GM12878 (cell line): ENCODE results near the gene PPIF. TPM values are rescaled to one million over a fixed set of nuclear protein-coding genes. Genes with fewer than 3 reads are reported as not detected.

ENCODE experiments used
- ATAC-seq: fragments of 200-7000 bp; cut with Tn5 transposase; 3 replicates; pipeline ENCODE4 v1.9.1; 2020; ENCODE audit warnings: mild to moderate bottlenecking, moderate library complexity
- BruUV-seq: library from RNA; stranded (reverse); fragments of 400-500 nt; replicated peaks from 2 replicates; lab custom pipeline; 2021; lab: Mats Ljungman, UMichigan
- CTCF ChIA-PET: fragments of 300-600 bp; sonication (Branson Sonifier 250); formaldehyde crosslinking; extraction: SDS; loops from one replicate; lab custom pipeline; 2021; ENCODE audit warnings: inconsistent platforms; lab: Yijun Ruan, JAX
- POLR2A ChIA-PET: fragments of 350-600 bp; formaldehyde crosslinking; extraction: SDS; loops from one replicate; lab custom pipeline; 2021; ENCODE audit warnings: inconsistent platforms; lab: Charles Lee
- RAD21 ChIA-PET: fragments of 300-600 bp; sonication (Branson Sonifier 250); formaldehyde crosslinking; loops from one replicate; lab custom pipeline; 2023; ENCODE audit warnings: antibody characterized with exemption; ENCODE audit not compliant: unreplicated experiment; lab: Charles Lee
- SMC1A ChIA-PET: fragments of 300-600 bp; sonication (Branson Sonifier 250); formaldehyde crosslinking; loops from one replicate; lab custom pipeline; 2023; ENCODE audit not compliant: unreplicated experiment, uncharacterized antibody; lab: Charles Lee
- DNase-seq: peaks from one replicate; pipeline ENCODE4 v3.0.0-alpha.2; 2011; ENCODE audit warnings: low read depth, low spot score
- FAIRE-seq: peaks from 3 replicates; lab custom pipeline; 2011; peaks lifted over from hg19 to GRCh38; lab: Jason Lieb, UNC
- H2AFZ ChIP-seq: 2 replicates; pipeline ENCODE4 v1.6.0; 2011; ENCODE audit warnings: low read depth, low read length, control low read depth; ENCODE audit not compliant: control insufficient read depth
- H3K27ac ChIP-seq: 2 replicates; pipeline ENCODE4 v1.5.1; 2011; ENCODE audit warnings: control low read depth; ENCODE audit not compliant: control insufficient read depth, insufficient read depth
- H3K27me3 ChIP-seq, 2 experiments: replicated peaks in 1 of 2; 2 replicates each; pipeline versions ENCODE4 v1.6.0 to v1.6.1; 2011; ENCODE audit warnings: low read length in 1 of 2; ENCODE audit not compliant: control insufficient read depth in 2 of 2, insufficient read depth in 2 of 2
- H3K36me3 ChIP-seq, 2 experiments: 2 replicates each; pipeline ENCODE4 v1.5.1; 2011; ENCODE audit warnings: low read length in 1 of 2; ENCODE audit not compliant: control insufficient read depth in 2 of 2, insufficient read depth in 2 of 2
- H3K4me1 ChIP-seq: 2 replicates; pipeline ENCODE4 v1.6.1; 2011; ENCODE audit warnings: mild to moderate bottlenecking, low read length, moderate library complexity, mixed read lengths; ENCODE audit not compliant: control insufficient read depth, insufficient read depth
- H3K4me2 ChIP-seq: 2 replicates; pipeline ENCODE4 v1.6.0; 2011; ENCODE audit warnings: control low read depth; ENCODE audit not compliant: control insufficient read depth, insufficient read depth
- H3K4me3 ChIP-seq: fragments of 200-600 bp; sonication (generic); 2 replicates; pipeline ENCODE4 v1.5.1; 2016
- H3K79me2 ChIP-seq: 2 replicates; pipeline ENCODE4 v1.6.0; 2011; ENCODE audit warnings: low read length; ENCODE audit not compliant: control insufficient read depth, insufficient read depth
- H3K9ac ChIP-seq: 2 replicates; pipeline ENCODE4 v1.8.0; 2011; ENCODE audit warnings: low read length, control low read depth, mixed read lengths; ENCODE audit not compliant: control insufficient read depth, insufficient read depth
- H3K9me3 ChIP-seq: replicated peaks from 3 replicates; pipeline ENCODE4 v1.5.1; 2011; ENCODE audit warnings: mild to moderate bottlenecking, low read length; ENCODE audit not compliant: control insufficient read depth, insufficient read depth
- H4K20me1 ChIP-seq: 2 replicates; pipeline ENCODE4 v1.6.0; 2011; ENCODE audit not compliant: control insufficient read depth, insufficient read depth
- GABPA ChIP-seq: IDR thresholded peaks from 2 replicates; pipeline ENCODE4 v1.6.1; 2014; ENCODE audit warnings: antibody characterized with exemption, low read depth, mild to moderate bottlenecking, inconsistent platforms
- ZZZ3 ChIP-seq: IDR thresholded peaks from 2 replicates; pipeline ENCODE4 v1.6.1; 2011; ENCODE audit warnings: low read depth; ENCODE audit not compliant: control insufficient read depth, insufficient read length
- WGBS: methylation state at CpG from one replicate; pipeline ENCODE4 v1.1.6; 2016; ENCODE audit warnings: low lambda C conversion rate; ENCODE audit not compliant: insufficient replicate concordance, insufficient coverage; ENCODE audit errors: missing lambda C conversion rate; 5-methylcytosine and 5-hydroxymethylcytosine counted together
- in situ Hi-C: fragments of 300-500 bp; cut with MboI; formaldehyde crosslinking; loops from 9 replicates; pipeline ENCODE4 v1.14.3; 2018; ENCODE audit warnings: mixed read lengths
- intact Hi-C: fragments of 100-400 bp; cut with micrococcal nuclease; formaldehyde crosslinking; loops from one replicate; pipeline ENCODE4 v1.14.2; 2022; ENCODE audit not compliant: unreplicated experiment
- polyA plus RNA-seq, 11 experiments: library from polyadenylated mRNA; depleted of rRNA in 4 of 11; unstranded in 6 of 11; stranded (reverse) in 5 of 11; fragments of >200 nt; fragmentation: Nextera tagmentation in 4 of 11; fragmentation: Illumina TruSeq in 1 of 11; extraction: Ambion mirVana in 4 of 11; extraction: Trizol in 1 of 11; gene quantifications; 1 replicate in 1 of 11; 2 replicates in 10 of 11; pipeline versions ENCODE4 v1.2.1 to v1.2.3, GENCODE V29; 2011 to 2016; ENCODE audit warnings: inconsistent platforms in 2 of 11, missing spikeins in 2 of 11, low read depth in 1 of 11
- total RNA-seq, 4 experiments: library from RNA; depleted of rRNA in 3 of 4; stranded (reverse); fragments of >200 nt in 3 of 4; fragmentation: Illumina TruSeq in 1 of 4; extraction: Trizol in 1 of 4; gene quantifications; 2 replicates each; pipeline versions ENCODE4 v1.2.1 to v1.2.3, GENCODE V29; 2013 to 2021
- TF ChIP-seq, protein P1 (sequence below): fragments of 450-650 bp; IDR thresholded peaks from 2 replicates; pipeline ENCODE4 v1.6.1; 2017; ENCODE audit warnings: borderline replicate concordance
- TF ChIP-seq, protein P2 (sequence below): fragments of 450-650 bp; IDR thresholded peaks from 2 replicates; pipeline ENCODE4 v1.6.1; 2016; ENCODE audit warnings: mild to moderate bottlenecking, moderate library complexity, borderline replicate concordance
- TF ChIP-seq, protein P3 (sequence below): fragments of 450-650 bp; conservative IDR thresholded peaks from 2 replicates; pipeline ENCODE4 v1.6.1; 2017; ENCODE audit warnings: mild to moderate bottlenecking, moderate library complexity

The PPIF gene
- total and polyA plus RNA-seq, 10 of the 15 experiments (the other 5 are each of a cell fraction or from before 2014, with no cell fraction given), result 28.8 to 180 (median 128) TPM

DNA sequence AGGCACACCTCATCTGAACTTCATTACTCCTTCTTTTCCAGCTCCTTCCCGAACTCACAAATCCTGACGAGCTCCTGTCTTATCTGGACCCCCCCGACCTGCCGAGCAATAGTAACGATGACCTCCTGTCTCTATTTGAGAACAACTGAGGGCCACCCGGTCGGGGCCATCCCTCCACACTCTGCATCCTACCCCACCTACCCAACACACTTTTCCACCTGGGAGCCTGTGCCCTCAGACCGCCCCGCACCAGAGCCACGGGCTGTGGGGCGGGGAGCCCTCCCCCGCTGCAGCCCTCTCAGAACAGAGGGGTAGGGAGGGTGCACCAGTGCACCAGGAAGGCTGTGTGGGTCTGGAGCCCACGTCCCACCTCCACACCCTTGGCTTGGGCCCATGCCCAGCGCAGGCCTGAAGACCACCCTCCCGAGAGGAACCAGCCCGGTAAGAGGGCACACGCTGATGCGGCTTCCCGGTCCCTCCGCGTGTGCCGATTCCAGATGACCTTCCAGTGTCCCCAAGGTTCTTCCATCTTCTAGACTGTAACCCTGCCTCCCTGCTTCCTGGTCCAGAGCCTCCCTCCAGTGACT is 34.6 kb upstream of the PPIF start:
- Histone ChIP-seq H3K9me3 (no peaks in the 10 kb centered on the region), H3K4me2 (no peak overlapping the region), H4K20me1 (no peaks in the 10 kb centered on the region), H2AFZ (no peak overlapping the region), H3K9ac (no peak overlapping the region), H3K27ac (no peak overlapping the region), H3K36me3 (peaks cover 10 to 34% of the 10 kb centered on the region in 2 experiments; a peak in 3 of 4 replicates), H3K27me3 (no peaks in the 10 kb centered on the region), H3K4me1 (peaks cover 15% of the 10 kb centered on the region), H3K4me3 (no peak overlapping the region), H3K79me2 (no peaks in the 10 kb centered on the region)
- no peak for ATAC-seq
- 95% methylated on average over 22 of the region's 22 CpGs for WGBS
- TF ChIP-seq GABPA (no peak), ZZZ3 (no peak)
- TF ChIP-seq, protein P1, sequence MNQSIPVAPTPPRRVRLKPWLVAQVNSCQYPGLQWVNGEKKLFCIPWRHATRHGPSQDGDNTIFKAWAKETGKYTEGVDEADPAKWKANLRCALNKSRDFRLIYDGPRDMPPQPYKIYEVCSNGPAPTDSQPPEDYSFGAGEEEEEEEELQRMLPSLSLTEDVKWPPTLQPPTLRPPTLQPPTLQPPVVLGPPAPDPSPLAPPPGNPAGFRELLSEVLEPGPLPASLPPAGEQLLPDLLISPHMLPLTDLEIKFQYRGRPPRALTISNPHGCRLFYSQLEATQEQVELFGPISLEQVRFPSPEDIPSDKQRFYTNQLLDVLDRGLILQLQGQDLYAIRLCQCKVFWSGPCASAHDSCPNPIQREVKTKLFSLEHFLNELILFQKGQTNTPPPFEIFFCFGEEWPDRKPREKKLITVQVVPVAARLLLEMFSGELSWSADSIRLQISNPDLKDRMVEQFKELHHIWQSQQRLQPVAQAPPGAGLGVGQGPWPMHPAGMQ, result no peak
- TF ChIP-seq, protein P2, sequence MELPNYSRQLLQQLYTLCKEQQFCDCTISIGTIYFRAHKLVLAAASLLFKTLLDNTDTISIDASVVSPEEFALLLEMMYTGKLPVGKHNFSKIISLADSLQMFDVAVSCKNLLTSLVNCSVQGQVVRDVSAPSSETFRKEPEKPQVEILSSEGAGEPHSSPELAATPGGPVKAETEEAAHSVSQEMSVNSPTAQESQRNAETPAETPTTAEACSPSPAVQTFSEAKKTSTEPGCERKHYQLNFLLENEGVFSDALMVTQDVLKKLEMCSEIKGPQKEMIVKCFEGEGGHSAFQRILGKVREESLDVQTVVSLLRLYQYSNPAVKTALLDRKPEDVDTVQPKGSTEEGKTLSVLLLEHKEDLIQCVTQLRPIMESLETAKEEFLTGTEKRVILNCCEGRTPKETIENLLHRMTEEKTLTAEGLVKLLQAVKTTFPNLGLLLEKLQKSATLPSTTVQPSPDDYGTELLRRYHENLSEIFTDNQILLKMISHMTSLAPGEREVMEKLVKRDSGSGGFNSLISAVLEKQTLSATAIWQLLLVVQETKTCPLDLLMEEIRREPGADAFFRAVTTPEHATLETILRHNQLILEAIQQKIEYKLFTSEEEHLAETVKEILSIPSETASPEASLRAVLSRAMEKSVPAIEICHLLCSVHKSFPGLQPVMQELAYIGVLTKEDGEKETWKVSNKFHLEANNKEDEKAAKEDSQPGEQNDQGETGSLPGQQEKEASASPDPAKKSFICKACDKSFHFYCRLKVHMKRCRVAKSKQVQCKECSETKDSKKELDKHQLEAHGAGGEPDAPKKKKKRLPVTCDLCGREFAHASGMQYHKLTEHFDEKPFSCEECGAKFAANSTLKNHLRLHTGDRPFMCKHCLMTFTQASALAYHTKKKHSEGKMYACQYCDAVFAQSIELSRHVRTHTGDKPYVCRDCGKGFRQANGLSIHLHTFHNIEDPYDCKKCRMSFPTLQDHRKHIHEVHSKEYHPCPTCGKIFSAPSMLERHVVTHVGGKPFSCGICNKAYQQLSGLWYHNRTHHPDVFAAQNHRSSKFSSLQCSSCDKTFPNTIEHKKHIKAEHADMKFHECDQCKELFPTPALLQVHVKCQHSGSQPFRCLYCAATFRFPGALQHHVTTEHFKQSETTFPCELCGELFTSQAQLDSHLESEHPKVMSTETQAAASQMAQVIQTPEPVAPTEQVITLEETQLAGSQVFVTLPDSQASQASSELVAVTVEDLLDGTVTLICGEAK, result no peak
- TF ChIP-seq, protein P3, sequence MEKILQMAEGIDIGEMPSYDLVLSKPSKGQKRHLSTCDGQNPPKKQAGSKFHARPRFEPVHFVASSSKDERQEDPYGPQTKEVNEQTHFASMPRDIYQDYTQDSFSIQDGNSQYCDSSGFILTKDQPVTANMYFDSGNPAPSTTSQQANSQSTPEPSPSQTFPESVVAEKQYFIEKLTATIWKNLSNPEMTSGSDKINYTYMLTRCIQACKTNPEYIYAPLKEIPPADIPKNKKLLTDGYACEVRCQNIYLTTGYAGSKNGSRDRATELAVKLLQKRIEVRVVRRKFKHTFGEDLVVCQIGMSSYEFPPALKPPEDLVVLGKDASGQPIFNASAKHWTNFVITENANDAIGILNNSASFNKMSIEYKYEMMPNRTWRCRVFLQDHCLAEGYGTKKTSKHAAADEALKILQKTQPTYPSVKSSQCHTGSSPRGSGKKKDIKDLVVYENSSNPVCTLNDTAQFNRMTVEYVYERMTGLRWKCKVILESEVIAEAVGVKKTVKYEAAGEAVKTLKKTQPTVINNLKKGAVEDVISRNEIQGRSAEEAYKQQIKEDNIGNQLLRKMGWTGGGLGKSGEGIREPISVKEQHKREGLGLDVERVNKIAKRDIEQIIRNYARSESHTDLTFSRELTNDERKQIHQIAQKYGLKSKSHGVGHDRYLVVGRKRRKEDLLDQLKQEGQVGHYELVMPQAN, result no peak
- FAIRE-seq, result no peak
- no TSS peak for BruUV-seq
- SMC1A ChIA-PET, result interaction anchor here (1.1 kb wide), 1 partner anchor 34 kb away, joined by 3 read pairs; the partner anchor contains the start of gene PPIF
- DNase-seq, result no peak
- POLR2A ChIA-PET, result interaction anchor here (0.9 kb wide), 1 partner anchor 19 kb away, joined by 3 read pairs; no protein-coding TSS in a partner anchor
- in situ Hi-C loops, result no loop called here
- intact Hi-C loops, result no loop called here
- RAD21 ChIA-PET, result no interaction called here
- CTCF ChIA-PET, result no interaction called here
